AG08395 (cell line): ENCODE data around the gene TUBG2.

Source experiments
- DNase-seq: peaks from one replicate; pipeline ENCODE4 v3.0.0; 2012; ENCODE audit warnings: mixed read lengths, low spot score

TUBG2 gene

GRCh38 chr17:42697108-42697811, 38.2 kb downstream of the TUBG2 start:
- DNase-seq, result no peak

DNA sequence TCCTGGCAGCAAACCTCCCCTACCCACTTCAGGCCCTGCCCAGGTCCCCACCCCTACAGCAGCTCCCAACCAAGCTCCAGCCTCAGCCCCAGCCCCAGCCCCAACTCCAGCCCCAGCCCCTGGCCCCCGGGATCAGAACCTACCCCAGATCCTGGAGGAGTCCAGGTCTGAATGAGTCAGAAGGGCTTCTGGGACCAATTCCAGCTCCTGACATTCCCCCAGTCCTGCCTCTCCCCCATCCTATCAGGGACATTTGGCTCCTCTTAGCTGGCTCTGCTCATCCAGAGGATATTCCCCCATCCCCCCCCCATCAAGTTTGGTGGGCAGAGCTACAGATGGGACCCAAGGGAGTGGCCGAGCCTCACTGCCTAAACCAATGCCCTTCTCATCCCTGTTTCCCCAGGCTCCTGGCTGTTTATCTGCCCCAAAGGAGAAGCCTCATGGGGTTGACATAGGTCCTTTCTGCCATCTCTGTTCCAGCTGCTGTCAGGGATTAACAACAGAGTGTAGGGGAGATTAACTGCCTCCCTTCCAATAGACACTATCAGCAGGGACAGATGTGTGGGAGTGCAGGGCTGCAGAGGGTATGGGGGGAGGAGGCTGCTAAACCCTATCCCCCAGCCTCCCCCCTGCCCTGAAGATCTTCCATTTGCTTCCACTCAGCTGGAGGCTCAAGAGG, 39.8 kb downstream of the TUBG2 start:
- peak; percentile 95 for DNase-seq

DNA sequence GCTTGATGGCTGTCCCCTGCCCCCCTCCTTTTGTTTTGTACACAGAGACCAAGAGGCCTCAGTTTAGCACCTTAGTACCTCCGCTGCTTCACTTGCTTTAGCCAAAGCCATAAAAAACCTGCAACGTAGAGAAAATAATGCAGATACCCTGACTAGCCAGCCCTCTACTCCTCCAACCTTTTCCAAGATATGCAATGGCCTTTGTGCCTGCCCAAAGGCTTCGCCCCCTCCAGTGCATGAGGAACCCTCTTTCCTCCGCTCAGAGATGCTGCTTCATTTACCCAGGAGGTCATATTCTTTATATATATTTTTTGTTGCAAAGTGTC, 40.3 kb downstream of the TUBG2 start:
- DNase-seq, result no peak

- no peak for DNase-seq
Observed at GRCh38 chr17:42700586-42701289, 41.7 kb downstream of the TUBG2 start.

DNA sequence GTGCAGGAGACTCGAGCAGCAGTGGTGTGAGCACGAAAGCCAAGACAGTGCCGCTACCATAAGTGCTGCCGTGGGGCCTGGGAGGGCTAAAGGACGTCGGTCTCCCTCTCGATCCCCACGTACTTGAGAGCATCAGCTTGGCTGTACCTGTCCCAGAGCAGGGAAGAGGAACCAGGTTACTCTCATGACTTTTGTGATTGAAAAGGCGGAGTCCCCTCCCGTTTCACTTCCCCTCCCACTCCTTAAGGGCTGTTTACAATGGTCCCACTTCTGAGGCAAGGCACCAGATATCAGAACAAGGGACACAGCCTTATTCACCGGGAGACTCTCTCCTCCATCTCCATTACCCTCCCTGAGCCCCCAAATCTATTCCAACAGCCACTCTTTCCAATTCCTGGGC, 43.4 kb downstream of the TUBG2 start:
- DNase-seq, result no peak

GRCh38 chr17:42704490-42704836, 45.4 kb downstream of the TUBG2 start:
- no peak for DNase-seq

DNA sequence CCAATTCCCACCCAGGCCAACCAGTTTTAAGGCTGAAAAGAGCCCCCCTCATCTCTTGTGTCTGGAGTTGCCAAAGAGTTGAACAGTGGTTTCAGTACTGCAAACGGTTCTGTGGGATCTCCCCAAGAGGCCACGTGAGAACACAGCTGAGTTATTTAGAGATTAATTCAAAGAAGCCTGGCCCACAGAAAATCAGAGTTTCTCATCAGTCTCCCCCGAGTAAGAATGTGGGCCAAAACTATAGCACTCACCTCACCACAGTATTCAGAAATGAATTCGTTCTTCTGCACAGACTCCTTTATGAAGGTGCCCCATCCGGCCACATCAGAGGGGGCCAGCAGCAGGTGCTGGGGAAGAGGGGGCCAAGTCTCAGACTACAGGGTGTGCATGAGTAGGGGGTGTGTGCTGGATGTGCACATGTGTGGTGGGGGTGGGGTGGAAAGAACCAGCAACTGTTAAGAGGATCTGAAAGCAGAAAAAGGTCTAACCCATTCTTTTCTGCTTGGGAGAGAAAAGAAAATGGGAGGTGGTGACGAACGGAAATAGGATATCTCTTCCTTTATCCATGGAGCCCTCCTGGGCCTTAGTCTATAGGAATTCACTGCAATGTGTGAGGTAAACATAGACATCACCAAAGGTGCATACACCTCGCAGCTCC, 45.9 kb downstream of the TUBG2 start:
- no peak for DNase-seq

DNA sequence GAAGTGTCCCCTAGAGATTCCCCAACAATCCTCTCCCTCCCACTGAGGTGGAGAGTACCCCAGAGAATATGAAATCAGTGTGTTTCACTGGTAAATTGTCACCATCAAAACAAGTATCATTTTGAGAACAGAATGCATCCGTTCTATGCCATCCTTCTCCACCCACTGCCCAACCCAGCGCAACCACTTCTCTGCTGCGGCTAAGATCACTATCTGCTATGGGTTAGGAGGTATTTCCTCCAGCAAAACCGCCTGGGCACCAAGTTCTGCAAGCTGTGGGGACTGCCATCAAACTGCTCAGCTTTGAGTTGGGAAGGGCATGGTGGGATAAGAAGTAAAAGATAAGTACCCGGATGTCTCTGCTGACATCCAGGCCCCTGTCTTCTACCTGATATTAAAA, 47.6 kb downstream of the TUBG2 start:
- no peak for DNase-seq

- no peak for DNase-seq
Observed at GRCh38 chr17:42708588-42708987, 49.5 kb downstream of the TUBG2 start.

DNA sequence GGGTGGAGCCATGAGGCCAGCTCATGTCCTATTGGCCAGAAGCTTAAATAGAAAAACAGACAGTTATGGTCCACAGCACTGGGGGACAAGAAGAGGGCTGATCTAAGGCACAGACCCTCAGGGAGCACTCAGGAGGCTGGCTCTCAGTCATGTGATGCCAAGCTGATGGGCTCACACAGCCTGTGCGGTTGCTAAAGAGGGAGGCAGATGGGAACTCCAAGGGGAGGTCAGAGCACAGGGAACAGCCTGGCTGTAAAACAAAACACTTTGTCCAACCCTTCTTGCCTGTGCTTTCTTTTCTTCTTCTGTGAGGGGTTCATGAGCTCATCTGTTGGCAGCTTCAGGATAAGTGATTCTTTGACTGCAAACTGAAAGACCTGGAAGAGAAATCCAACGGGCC, 50.5 kb downstream of the TUBG2 start:
- DNase-seq, result no peak
